ENCODE measurements around the gene ICE1.

- no peak for TF ChIP-seq CTCF (IDR thresholded peaks at IDR 0.05; ENCODE audit: low read depth, low read length, missing input control)
- TF ChIP-seq MAX (IDR thresholded peaks at IDR 0.05) = no peak
- TF ChIP-seq JUND (IDR thresholded peaks at IDR 0.05) = no peak
- no peak for TF ChIP-seq HNF4G (IDR thresholded peaks at IDR 0.05)
- TF ChIP-seq YY1 (IDR thresholded peaks at IDR 0.05) = no peak
- TF ChIP-seq, protein P1, sequence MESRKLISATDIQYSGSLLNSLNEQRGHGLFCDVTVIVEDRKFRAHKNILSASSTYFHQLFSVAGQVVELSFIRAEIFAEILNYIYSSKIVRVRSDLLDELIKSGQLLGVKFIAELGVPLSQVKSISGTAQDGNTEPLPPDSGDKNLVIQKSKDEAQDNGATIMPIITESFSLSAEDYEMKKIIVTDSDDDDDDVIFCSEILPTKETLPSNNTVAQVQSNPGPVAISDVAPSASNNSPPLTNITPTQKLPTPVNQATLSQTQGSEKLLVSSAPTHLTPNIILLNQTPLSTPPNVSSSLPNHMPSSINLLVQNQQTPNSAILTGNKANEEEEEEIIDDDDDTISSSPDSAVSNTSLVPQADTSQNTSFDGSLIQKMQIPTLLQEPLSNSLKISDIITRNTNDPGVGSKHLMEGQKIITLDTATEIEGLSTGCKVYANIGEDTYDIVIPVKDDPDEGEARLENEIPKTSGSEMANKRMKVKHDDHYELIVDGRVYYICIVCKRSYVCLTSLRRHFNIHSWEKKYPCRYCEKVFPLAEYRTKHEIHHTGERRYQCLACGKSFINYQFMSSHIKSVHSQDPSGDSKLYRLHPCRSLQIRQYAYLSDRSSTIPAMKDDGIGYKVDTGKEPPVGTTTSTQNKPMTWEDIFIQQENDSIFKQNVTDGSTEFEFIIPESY (IDR thresholded peaks at IDR 0.05) = no peak
- TF ChIP-seq, protein P2, sequence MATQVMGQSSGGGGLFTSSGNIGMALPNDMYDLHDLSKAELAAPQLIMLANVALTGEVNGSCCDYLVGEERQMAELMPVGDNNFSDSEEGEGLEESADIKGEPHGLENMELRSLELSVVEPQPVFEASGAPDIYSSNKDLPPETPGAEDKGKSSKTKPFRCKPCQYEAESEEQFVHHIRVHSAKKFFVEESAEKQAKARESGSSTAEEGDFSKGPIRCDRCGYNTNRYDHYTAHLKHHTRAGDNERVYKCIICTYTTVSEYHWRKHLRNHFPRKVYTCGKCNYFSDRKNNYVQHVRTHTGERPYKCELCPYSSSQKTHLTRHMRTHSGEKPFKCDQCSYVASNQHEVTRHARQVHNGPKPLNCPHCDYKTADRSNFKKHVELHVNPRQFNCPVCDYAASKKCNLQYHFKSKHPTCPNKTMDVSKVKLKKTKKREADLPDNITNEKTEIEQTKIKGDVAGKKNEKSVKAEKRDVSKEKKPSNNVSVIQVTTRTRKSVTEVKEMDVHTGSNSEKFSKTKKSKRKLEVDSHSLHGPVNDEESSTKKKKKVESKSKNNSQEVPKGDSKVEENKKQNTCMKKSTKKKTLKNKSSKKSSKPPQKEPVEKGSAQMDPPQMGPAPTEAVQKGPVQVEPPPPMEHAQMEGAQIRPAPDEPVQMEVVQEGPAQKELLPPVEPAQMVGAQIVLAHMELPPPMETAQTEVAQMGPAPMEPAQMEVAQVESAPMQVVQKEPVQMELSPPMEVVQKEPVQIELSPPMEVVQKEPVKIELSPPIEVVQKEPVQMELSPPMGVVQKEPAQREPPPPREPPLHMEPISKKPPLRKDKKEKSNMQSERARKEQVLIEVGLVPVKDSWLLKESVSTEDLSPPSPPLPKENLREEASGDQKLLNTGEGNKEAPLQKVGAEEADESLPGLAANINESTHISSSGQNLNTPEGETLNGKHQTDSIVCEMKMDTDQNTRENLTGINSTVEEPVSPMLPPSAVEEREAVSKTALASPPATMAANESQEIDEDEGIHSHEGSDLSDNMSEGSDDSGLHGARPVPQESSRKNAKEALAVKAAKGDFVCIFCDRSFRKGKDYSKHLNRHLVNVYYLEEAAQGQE (IDR thresholded peaks at IDR 0.05) = no peak
- no peak for TF ChIP-seq GABPA (IDR thresholded peaks at IDR 0.05 in 1 of 2, conservative IDR thresholded peaks at IDR 0.05 in 1 of 2)
- no peak for TF ChIP-seq SP1 (IDR thresholded peaks at IDR 0.05)
- TF ChIP-seq TAF1 (conservative IDR thresholded peaks at IDR 0.05) = no peak
These were observed 18.7 kb upstream of the ICE1 start for GRCh38 chr5:5403741-5404140.
